HG03521 (cell line): ENCODE data around the gene ACE2.

Experiments
- ATAC-seq: cut with Tn5 transposase; IDR thresholded peaks from one replicate; pipeline ENCODE4 v1.9.1; 2021; ENCODE audit warnings: mild to moderate bottlenecking, moderate library complexity; ENCODE audit not compliant: unreplicated experiment

Gene ACE2

DNA sequence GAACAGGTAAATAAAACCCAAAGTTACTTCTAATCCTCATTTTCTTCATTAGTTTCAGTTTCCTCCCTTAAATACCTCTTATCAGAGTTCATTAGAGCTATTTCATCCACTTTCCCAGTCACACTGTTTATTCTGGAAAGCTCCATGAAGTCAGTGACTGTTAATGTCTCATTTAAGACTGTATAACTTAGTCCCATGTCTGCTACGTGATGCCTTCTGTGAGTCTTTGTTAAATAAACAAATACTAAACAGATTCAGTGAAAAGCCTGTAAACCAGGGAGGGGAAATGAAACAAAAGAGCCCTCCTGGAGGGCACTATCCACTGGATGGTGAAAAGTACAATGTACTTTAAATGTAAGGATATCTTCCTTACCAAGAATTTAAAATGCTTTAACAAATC, 24.7 kb downstream of the ACE2 start:
- ATAC-seq: no peak

DNA sequence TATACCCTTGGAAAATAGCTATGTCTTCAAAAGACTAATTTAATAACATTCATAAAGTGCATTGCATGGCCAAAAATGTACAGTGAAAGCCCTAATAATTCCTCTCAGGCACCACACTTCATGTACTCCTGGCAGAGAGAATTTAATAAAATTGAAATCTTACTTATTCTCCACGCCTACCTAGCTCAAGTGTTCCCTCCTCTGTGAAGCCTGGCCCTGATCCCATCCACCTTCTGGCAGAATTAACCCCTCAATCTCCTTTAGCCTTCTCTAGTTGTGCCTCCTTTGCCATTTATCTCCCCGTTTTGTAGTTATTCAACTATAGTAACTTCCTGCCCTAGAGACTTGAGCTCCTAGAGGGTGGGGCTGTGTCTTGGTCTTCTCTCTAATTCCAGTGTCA, 26.7 kb downstream of the ACE2 start:
- no peak for ATAC-seq

DNA sequence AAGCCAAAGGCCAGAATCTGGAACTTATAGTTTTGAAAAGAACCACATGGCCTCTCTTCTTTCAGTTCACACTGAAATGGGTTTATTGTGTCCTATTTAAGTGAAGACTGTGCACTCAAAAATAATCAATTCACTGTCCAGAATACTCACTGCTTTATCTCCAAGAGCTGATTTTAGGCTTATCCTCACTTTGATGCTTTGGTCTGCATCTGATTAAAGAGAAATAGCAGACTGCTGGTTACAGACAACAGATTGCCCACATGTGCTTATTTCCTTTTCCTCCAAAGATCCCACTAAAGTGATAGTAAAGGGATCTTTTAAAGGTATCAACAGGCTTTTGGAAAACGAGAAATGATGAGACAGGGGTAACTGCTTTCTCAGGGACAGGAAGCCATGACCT, 30.6 kb downstream of the ACE2 start:
- no peak for ATAC-seq

DNA sequence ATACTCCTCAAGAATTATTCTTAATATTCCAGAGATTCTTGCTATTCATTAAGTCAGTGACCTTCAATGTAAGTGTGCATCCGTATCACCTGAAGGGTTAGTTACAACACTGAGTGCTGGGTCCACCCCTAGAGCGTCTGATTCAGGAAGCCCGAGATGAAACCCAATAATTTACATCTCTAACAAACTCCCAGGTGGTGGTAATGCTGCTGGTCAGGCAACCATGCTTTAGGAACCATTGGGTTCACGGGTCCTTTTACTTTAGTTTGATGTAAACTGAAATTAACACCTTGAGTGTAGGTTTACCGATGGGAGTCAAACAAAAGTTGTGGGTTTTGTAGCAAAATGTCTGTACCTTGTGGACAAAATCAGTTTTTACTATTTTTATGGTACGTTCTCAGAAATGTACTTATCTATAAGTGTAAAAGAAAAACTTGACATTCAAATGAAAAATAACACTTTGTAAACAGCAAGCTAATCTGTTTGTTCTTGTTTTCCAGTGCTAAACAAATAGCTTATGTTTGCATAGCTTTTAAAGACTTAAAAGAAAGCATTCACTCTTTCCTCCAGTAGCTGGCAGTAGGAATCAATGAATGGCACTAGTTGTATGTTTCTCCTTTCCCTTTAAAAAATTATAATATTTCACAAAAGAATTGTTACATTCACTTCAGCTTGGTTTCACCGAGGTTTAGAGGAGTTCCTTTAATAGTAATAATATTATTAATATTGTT, 32.7 kb downstream of the ACE2 start:
- no peak for ATAC-seq

DNA sequence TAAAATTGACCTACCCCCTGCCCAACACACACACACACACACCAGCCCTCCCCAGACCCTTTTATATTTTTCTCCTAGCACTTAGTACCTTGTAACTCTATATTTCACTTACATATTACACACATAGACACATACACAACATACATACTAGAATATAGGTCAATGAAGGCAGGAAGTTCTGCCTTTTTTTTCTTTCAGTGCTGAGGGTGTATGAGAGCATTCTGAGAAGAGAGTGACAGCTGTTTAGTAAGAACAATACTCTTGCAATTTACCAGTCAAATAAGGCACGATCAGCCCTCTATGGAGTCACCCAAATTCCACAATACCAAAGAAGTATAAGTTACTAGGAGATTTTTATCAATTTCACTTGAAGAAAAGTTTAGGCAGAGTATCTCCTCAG, 33.5 kb downstream of the ACE2 start:
- ATAC-seq: no peak

DNA sequence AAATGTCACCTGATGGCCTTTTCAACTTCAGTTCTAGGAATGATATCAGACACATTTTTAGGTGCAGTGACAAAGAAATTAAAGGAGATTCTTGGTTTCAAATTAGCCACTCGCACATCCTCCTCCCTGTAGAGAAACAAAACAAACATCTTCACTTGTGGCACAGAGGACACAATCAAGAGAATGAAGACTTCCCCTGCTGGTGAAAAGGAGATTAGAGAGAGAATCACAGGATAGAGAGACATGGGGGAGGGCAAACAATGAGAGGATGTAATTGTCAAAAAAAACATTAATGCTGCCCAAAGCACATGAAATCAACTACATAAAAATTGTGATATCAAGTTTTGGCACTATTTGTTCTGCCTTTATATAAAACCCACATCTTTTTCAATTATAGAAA, 34.5 kb downstream of the ACE2 start:
- no peak for ATAC-seq

DNA sequence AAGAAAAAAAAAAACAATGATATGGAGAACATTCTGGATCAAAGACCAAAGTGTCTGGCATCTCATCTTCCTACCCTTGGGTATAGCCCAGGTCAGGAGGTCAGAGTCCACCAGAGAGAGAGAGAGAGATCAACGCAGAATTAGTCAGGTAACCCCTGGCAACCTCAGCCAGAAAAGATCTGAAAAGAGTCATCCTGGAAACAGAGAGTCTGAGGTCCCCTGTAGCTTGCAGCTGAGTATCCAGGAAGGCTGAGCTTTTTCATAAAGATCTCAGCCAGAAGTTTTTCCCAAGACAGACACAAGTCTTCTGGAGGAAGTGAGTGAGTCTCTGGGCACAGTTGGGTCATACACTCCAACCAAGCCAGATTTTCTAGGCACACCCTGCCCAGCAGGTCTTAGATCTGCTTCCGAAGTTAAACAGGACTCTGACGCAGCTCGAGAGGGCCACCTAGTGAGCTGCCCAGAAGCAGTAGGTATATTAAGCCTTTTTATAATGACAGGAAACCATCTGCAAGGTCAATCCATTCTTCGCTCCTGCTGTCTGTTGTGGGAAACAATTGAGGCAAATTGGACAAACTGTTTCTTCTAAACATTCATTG, 35.7 kb downstream of the ACE2 start:
- peak; percentile 53 for ATAC-seq

DNA sequence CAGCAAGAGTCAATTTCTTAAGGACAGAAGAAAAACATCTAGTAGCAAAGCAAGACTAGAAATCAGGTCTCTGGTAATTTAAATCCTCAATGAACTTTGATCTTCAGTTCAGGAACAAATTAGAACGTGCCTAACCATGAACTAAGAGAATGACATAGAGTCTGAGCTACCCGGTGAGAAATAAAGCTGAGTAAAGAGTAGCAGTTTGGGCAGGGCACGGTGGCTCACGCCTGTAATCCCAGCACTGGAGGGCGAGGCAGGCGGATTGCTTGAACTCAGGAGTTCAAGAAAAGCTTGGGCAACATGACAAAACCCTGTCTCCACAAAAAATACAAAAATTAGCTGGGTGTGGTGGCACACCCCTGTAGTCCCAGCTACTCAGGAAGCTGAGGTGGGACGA, 37.7 kb downstream of the ACE2 start:
- ATAC-seq: no peak

DNA sequence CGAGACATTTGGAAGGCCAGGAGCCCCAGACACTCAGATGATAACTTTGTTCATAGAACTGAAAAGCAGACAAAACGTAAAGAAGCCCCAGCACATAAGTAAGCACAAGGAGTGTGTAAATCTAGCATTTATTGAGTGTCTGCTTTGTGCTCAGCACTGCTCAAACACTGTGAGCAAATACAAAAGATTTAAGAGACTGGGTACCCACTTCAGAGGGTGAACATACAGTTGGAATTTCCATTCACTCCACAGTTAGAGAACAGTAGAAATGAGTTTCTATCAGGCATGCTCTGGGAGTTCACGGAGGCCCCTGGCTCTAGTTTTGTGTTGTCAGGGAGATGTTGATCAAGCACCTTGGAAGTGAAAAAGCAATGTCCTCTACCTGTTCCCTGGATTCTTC, 39.8 kb downstream of the ACE2 start:
- no peak for ATAC-seq

DNA sequence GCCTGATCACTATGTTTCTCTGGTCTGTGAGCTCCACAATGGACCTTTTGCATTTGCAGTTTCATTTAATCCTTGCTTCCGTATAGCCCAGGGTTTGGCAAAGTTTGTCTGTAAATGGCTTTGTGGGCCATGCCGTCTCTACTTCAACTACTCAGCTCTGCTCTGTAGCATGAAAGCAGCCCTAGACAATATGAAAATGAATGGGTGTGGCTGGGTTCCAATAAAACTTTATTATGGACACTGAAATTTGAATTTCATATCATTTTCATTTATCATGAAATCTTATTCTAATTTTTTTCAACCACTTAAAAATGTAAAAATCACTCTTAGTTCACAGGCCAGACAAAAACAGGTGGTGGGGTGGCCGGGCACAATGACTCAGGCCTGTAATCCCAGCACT, 41.5 kb downstream of the ACE2 start:
- ATAC-seq: no peak

DNA sequence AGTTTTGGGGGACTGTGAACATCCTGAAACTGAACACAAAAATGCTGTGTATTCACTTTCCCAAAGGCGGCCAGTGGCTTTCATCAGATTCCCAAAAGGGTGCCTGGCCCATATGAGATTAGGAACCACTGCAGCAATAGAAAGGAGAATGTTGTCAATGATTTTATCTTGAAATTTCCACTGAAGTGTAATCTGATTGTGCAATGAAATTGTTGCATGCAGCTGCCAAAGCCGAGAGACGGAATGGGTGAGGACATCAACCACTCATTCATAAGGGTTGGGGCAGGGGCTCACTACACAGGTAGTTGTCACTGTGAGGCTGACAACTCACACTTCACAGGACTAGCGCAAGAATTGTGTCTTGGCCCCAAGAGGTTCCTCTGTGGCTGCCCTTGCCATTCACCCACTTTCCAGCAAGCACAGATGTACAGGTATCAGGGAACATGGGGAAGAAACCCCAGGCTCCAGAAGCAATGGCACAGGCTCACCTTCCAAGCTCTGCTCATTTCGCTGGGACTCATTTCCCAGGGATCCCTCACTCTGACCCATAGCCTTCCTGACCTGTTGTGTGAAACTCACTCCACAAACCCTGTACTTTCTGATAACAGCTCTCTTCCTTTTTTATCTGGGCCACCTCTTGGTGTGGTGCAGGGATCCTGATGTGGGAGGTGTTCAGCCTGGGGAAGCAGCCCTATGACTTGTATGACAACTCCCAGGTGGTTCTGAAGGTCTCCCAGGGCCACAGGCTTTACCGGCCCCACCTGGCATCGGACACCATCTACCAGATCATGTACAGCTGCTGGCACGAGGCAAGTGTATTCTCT, 51.4 kb downstream of the ACE2 start:
- no peak for ATAC-seq

DNA sequence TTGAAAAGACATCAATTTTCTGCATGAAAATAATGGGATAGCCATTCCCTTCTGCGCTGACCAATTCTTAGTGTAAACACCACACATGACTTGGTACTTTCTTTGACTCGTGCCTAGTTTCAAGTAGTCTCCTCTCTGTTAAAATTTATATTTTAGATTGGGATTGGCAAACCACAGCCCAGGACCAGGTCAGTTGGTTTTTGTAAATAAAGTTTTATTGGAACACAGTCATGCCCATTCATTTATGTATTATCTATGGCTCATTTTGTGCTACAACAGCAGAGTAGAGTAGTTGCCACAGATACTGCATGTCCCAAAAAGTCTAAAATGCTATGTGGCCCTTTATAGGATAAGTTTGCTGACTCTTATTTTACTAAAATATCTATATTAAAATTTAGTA, 53.4 kb downstream of the ACE2 start:
- no peak for ATAC-seq

DNA sequence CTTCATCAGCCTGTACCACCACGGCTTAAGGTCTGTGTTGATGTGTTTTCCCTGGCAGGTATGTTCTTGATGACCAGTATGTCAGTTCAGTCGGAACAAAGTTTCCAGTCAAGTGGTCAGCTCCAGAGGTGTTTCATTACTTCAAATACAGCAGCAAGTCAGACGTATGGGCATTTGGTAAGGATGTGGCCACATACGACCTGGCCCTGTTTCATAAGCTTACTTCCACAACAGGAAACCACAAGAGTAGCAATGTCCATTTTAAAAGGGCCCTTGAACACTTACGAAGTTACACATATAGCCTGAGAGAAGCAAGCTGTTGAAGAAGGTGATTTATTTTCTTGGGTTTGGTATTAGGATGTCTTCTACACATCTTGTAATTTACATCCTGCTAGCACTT, 54.0 kb downstream of the ACE2 start:
- ATAC-seq: no peak

DNA sequence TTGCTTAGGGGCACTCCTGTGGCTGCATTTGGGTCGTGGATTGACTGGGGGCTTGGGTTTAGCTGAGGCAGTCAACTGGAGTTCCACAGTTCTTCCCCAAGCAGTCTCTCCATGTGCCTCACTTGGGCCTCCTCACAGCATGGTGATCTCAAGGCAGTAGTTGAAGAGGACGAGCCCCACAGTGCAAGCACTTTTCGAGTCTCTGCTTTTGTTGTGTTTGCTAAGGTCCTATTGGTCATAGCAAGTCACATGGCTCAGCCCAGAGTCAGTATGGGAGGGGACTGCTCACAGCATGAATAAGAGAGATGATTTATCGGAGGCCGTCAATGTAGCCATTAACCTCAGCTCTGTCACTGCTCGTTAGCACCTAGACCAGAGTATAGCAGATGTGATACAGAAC, 70.4 kb downstream of the ACE2 start:
- no peak for ATAC-seq

DNA sequence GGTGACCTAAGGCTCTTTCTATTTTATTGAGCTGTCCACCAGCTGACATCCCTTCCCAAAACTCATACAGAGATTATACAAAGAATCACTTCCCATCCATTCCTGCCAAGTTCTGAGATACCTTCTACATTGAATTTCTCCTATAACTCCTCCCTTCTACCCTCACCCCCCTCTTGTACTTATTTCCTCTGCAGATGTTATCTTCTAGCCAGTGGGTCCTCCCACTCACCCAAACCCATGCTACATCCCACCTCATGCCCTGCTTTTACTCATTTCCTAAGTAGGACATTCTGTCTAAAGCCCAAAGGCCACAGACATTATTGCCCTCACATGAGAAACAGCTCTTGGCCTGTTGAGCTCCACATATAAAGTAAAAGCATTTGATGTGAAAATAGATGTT, 71.6 kb downstream of the ACE2 start:
- ATAC-seq: no peak

DNA sequence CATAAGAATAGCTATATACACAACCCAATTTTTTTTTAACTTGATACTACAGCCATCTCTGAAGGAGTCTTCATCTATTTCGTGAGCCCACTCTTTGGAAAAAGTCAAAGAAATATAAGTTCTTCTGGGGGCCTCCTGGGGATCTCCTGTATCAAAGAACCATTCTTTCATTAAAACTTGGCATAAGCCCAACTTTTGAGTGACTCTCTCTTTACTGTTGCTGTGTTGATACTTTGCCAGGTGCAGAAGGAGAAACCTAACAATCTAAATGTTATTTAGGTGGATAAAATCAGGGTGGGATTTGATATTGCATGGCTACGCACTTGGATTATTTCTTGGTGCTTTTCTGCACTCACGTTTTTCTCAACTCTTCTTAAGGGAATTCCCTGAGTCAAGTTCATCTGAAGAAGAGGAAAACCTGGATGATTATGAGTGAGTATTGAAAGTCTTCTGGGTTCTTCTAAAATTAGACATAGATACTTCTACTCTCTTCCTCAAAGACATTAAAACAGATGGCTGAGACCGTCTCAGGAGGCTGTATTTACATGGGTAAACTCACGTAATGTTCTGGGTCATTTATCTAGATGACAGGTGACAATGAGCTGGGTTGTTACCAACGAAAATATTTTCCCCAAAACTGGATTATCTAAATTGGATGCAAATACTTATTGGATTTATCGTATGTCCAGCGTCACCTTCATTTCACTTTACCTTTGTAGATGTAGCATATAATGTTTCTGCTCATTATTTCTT, 74.9 kb downstream of the ACE2 start:
- ATAC-seq: no peak

DNA sequence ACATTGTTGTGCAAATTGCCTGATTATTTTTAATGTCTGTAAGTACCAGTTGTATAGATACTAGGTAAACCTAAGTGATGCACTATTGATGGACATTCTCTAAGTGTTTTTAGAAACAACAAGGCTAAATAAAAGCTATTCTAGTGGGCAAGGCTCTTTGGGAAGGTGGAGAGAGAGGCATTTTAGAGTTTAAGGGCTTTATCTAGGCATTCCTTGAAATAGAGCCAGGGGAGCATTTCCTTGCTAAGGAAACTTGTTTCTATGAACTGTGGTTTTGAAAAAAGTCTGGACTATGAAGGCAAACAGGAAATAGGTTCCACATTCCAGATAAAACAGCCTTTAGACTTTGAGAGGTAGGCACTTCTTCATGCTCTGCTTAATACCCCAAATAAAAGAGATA, 76.3 kb downstream of the ACE2 start:
- ATAC-seq: no peak

DNA sequence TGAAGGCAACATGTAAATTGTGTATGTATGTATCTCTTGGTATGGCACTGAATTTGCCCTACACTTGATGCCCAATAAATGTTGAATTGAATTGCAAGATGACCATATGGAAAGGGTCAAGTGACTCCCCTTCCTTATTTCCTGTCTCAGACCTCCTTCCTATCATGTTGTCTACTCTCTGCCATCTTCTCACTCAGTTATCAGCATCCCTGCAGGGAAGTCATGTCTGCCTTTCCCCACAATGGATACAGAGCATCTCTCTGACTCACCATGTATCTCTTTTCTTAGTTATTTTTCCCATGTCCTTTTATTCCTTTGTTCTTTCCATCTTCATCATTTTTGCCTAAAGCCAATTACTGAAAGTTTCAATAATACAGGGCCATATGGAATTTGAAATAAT, 77.7 kb downstream of the ACE2 start:
- no peak for ATAC-seq

DNA sequence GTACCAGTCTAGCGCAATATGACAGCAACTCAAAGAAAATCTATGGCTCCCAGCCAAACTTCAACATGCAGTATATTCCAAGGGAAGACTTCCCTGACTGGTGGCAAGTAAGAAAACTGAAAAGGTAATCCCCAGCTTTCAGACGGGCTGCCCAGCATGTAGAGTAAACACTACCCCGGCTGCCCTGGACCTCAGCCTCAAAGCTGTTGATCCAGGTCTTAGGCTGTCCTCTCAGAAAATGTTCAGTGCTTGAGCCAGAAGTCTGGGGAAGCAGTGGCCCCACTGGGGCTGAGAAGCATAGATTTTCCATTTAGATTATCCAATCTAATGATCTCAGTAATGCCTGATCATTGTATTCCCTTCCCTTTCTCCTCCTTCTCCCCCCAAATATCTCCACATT, 78.3 kb downstream of the ACE2 start:
- no peak for ATAC-seq

DNA sequence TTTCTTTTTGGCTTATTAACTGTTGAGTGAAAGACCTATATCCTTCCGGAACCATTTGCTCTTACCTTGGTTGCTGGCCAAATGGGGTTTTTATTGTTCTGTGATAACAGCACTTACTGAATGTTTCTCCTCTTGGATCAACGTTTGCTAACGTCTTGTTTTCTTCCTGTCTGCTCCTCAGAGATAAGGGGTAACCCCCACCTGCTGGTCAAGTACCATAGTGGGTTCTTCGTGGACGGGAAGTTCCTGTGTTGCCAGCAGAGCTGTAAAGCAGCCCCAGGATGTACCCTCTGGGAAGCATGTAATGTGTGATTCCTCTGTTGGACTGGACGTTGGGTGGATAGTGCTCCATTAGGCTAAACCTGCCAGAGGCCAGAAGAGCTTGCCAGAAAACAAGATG, 84.8 kb downstream of the ACE2 start:
- ATAC-seq: no peak

DNA sequence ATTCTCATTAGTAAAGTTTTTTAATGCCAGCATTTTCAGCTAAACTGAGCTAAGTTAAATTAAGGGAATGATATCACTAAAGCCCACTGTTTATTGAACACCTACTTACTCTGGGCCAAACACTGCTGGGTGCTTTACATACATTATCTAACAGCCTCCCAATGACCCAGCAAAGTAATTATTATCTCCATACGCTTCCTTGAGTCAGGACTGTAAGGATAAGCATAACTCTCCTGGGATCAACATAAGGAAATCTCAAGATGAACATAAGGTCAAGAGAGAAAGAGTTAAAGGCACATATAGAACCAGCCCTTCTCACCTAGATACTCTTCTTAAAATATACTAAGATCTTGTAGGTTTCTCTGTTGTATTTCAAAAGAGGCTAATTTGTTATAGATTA, 86.5 kb downstream of the ACE2 start:
- ATAC-seq: no peak
